Measurements from ENCODE around the gene LRRC71. TPM values are rescaled to one million over a fixed set of nuclear protein-coding genes. Genes with fewer than 3 reads are reported as not detected.

LRRC71 gene
- total and polyA plus RNA-seq, 2 experiments from 2014 or later = 0.24 TPM; not detected in 1

- no peaks in the 10 kb centered on the region for H3K36me3 Mint-ChIP-seq (ENCODE audit: low read depth)
- peaks cover 44% of the 10 kb centered on the region for H3K27me3 ChIP-seq (ENCODE audit: insufficient read depth)
- no peaks in the 10 kb centered on the region for H3F3A ChIP-seq (replicated peaks; ENCODE audit: low read depth)
- H3K27ac Mint-ChIP-seq = no peak overlapping the region
- peaks cover 42% of the 10 kb centered on the region for H3K4me1 Mint-ChIP-seq
- H3K36me3 ChIP-seq (ENCODE audit: insufficient read depth) = no peaks in the 10 kb centered on the region
- H3K79me2 ChIP-seq (replicated peaks; ENCODE audit: insufficient read depth) = no peaks in the 10 kb centered on the region
- no peaks in the 10 kb centered on the region for H3K9me3 Mint-ChIP-seq
- H3K4me1 ChIP-seq (ENCODE audit: insufficient read depth) = peaks cover 12% of the 10 kb centered on the region; the same call in 1 of the 2 replicates
- DNase-seq (ENCODE audit: low spot score) (no peak), ATAC-seq (no peak; the same call in 2 of the 3 replicates)
- TF ChIP-seq ZNF114 (CRISPR knock-in tag; IDR thresholded peaks at IDR 0.05) (no peak), ZNF331 (CRISPR knock-in tag; IDR thresholded peaks at IDR 0.05; ENCODE audit: low read depth) (no peak), POLR2AphosphoS5 (IDR thresholded peaks at IDR 0.05; ENCODE audit: low read depth) (no peak), NANOG (IDR thresholded peaks at IDR 0.05; ENCODE audit: borderline replicate concordance) (no peak), JUNB (IDR thresholded peaks at IDR 0.05; ENCODE audit: unreplicated experiment) (no peak), CREB1 (CRISPR knock-in tag; IDR thresholded peaks at IDR 0.05; ENCODE audit: low read depth) (no peak), REST (IDR thresholded peaks at IDR 0.05; ENCODE audit: unreplicated experiment) (no peak), EZH2 (IDR thresholded peaks at IDR 0.05; ENCODE audit: low read depth, unreplicated experiment) (no peak), STAT1 (IDR thresholded peaks at IDR 0.05; ENCODE audit: unreplicated experiment) (no peak)
- TF ChIP-seq, protein P1, sequence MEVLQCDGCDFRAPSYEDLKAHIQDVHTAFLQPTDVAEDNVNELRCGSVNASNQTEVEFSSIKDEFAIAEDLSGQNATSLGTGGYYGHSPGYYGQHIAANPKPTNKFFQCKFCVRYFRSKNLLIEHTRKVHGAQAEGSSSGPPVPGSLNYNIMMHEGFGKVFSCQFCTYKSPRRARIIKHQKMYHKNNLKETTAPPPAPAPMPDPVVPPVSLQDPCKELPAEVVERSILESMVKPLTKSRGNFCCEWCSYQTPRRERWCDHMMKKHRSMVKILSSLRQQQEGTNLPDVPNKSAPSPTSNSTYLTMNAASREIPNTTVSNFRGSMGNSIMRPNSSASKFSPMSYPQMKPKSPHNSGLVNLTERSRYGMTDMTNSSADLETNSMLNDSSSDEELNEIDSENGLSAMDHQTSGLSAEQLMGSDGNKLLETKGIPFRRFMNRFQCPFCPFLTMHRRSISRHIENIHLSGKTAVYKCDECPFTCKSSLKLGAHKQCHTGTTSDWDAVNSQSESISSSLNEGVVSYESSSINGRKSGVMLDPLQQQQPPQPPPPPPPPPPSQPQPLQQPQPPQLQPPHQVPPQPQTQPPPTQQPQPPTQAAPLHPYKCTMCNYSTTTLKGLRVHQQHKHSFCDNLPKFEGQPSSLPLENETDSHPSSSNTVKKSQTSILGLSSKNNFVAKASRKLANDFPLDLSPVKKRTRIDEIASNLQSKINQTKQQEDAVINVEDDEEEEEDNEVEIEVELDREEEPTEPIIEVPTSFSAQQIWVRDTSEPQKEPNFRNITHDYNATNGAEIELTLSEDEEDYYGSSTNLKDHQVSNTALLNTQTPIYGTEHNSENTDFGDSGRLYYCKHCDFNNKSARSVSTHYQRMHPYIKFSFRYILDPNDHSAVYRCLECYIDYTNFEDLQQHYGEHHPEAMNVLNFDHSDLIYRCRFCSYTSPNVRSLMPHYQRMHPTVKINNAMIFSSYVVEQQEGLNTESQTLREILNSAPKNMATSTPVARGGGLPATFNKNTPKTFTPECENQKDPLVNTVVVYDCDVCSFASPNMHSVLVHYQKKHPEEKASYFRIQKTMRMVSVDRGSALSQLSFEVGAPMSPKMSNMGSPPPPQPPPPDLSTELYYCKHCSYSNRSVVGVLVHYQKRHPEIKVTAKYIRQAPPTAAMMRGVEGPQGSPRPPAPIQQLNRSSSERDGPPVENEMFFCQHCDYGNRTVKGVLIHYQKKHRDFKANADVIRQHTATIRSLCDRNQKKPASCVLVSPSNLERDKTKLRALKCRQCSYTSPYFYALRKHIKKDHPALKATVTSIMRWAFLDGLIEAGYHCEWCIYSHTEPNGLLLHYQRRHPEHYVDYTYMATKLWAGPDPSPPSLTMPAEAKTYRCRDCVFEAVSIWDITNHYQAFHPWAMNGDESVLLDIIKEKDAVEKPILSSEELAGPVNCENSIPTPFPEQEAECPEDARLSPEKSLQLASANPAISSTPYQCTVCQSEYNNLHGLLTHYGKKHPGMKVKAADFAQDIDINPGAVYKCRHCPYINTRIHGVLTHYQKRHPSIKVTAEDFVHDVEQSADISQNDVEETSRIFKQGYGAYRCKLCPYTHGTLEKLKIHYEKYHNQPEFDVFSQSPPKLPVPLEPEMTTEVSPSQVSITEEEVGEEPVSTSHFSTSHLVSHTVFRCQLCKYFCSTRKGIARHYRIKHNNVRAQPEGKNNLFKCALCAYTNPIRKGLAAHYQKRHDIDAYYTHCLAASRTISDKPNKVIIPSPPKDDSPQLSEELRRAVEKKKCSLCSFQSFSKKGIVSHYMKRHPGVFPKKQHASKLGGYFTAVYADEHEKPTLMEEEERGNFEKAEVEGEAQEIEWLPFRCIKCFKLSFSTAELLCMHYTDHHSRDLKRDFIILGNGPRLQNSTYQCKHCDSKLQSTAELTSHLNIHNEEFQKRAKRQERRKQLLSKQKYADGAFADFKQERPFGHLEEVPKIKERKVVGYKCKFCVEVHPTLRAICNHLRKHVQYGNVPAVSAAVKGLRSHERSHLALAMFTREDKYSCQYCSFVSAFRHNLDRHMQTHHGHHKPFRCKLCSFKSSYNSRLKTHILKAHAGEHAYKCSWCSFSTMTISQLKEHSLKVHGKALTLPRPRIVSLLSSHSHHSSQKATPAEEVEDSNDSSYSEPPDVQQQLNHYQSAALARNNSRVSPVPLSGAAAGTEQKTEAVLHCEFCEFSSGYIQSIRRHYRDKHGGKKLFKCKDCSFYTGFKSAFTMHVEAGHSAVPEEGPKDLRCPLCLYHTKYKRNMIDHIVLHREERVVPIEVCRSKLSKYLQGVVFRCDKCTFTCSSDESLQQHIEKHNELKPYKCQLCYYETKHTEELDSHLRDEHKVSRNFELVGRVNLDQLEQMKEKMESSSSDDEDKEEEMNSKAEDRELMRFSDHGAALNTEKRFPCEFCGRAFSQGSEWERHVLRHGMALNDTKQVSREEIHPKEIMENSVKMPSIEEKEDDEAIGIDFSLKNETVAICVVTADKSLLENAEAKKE (CRISPR knock-in tag; IDR thresholded peaks at IDR 0.05) = no peak
- TF ChIP-seq, protein P2, sequence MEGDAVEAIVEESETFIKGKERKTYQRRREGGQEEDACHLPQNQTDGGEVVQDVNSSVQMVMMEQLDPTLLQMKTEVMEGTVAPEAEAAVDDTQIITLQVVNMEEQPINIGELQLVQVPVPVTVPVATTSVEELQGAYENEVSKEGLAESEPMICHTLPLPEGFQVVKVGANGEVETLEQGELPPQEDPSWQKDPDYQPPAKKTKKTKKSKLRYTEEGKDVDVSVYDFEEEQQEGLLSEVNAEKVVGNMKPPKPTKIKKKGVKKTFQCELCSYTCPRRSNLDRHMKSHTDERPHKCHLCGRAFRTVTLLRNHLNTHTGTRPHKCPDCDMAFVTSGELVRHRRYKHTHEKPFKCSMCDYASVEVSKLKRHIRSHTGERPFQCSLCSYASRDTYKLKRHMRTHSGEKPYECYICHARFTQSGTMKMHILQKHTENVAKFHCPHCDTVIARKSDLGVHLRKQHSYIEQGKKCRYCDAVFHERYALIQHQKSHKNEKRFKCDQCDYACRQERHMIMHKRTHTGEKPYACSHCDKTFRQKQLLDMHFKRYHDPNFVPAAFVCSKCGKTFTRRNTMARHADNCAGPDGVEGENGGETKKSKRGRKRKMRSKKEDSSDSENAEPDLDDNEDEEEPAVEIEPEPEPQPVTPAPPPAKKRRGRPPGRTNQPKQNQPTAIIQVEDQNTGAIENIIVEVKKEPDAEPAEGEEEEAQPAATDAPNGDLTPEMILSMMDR (conservative IDR thresholded peaks at IDR 0.05; ENCODE audit: low read depth in 2 of 2) = no peak
- H4K20me1 ChIP-seq (replicated peaks; ENCODE audit: insufficient read depth) = no peaks in the 10 kb centered on the region
- H3K4me2 ChIP-seq = no peak overlapping the region
- no peaks in the 10 kb centered on the region for H3K9me2 ChIP-seq (ENCODE audit: insufficient read depth)
- peaks cover 29% of the 10 kb centered on the region for H3K27me3 Mint-ChIP-seq (ENCODE audit: insufficient read depth, low read depth, poor library complexity)
- no peak overlapping the region for H3K27ac ChIP-seq (ENCODE audit: low read depth)
- H3K4me3 Mint-ChIP-seq = no peak overlapping the region
- no peak overlapping the region for H3K4me3 ChIP-seq
- H2AFZ ChIP-seq = no peak overlapping the region
These were observed 38.8 kb upstream of the LRRC71 start for GRCh38 chr1:156881663-156882062.

Data from GM23338 (cell line).